NB4 (cell line): ENCODE results near the gene GLP1R.

Experiments used
- POLR2A ChIP-seq: IDR thresholded peaks from 2 replicates; pipeline ENCODE4 v1.6.1; 2011; ENCODE audit warnings: mild to moderate bottlenecking; ENCODE audit not compliant: insufficient read length; ENCODE audit errors: extremely low read depth
- TF ChIP-seq, protein P1 (sequence below): IDR thresholded peaks from one replicate; pipeline ENCODE4 v1.5.1; 2012; ENCODE audit warnings: low read depth, low read length
- TF ChIP-seq, protein P2 (sequence below): IDR thresholded peaks from 2 replicates; pipeline ENCODE4 v1.6.1; 2011; ENCODE audit warnings: low read depth, low read length

DNA sequence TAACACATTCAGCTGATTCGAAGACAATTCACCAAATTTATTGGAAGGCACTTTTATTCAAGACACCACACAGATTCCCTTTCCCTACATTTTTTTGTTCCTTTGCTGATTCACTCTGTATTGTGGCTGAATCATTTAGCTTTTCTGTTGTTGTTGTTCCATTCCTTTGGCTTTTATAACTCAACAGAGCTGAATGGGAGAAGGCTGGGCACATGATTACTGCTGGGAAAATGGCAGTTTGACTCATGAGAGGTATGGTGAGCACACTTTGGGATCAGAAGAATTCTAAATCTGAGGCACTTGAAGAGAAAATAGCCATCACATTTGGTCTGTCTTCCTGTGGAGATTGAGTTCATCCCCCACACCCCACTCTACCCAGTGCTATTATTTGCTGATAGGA, 82.1 kb downstream of the GLP1R start:
- TF ChIP-seq, protein P1, sequence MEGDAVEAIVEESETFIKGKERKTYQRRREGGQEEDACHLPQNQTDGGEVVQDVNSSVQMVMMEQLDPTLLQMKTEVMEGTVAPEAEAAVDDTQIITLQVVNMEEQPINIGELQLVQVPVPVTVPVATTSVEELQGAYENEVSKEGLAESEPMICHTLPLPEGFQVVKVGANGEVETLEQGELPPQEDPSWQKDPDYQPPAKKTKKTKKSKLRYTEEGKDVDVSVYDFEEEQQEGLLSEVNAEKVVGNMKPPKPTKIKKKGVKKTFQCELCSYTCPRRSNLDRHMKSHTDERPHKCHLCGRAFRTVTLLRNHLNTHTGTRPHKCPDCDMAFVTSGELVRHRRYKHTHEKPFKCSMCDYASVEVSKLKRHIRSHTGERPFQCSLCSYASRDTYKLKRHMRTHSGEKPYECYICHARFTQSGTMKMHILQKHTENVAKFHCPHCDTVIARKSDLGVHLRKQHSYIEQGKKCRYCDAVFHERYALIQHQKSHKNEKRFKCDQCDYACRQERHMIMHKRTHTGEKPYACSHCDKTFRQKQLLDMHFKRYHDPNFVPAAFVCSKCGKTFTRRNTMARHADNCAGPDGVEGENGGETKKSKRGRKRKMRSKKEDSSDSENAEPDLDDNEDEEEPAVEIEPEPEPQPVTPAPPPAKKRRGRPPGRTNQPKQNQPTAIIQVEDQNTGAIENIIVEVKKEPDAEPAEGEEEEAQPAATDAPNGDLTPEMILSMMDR: no peak
- TF ChIP-seq, protein P2, sequence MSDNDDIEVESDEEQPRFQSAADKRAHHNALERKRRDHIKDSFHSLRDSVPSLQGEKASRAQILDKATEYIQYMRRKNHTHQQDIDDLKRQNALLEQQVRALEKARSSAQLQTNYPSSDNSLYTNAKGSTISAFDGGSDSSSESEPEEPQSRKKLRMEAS: no peak
- no peak for TF ChIP-seq POLR2A
